ENCODE measurements around the gene RIT2. TPM values are rescaled to one million over a fixed set of nuclear protein-coding genes. Genes with fewer than 3 reads are reported as not detected.

Gene RIT2
- total RNA-seq, 2 experiments from 2014 or later = not detected

DNA sequence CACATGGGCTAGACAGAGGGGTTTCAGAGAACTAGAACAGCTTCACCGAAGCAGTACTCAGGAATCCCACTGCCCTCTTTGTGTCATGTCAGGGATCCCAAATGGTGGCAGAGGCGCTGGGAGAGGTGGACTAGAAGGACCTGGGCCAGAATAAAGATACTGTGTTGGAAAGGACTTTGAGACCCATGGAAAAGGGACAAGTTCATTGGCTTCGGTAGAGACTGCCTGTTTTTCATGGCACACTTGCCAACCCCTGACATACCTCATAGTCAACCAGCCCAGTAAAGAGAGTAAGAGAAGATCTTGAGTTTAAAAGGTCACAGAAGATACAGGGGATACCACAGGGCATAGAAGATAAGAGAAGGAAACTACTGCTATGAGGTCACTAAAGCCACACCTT lies 381.0 kb downstream of the RIT2 start:
- no peaks in the 10 kb centered on the region for H3K27me3 Mint-ChIP-seq (ENCODE audit: low read depth)
- POLR2A ChIA-PET = no interaction called here
- ATAC-seq (no peak), DNase-seq (no peak)
- H3K27ac Mint-ChIP-seq = no peak overlapping the region
- CTCF ChIA-PET = no interaction called here
- H3K4me1 Mint-ChIP-seq (ENCODE audit: low read depth) = no peaks in the 10 kb centered on the region
- H3K9me3 Mint-ChIP-seq (ENCODE audit: insufficient read depth) = peaks cover 13% of the 10 kb centered on the region
- H3K4me3 Mint-ChIP-seq = no peak overlapping the region
- no peaks in the 10 kb centered on the region for H3K36me3 Mint-ChIP-seq (ENCODE audit: low read depth)

DNA sequence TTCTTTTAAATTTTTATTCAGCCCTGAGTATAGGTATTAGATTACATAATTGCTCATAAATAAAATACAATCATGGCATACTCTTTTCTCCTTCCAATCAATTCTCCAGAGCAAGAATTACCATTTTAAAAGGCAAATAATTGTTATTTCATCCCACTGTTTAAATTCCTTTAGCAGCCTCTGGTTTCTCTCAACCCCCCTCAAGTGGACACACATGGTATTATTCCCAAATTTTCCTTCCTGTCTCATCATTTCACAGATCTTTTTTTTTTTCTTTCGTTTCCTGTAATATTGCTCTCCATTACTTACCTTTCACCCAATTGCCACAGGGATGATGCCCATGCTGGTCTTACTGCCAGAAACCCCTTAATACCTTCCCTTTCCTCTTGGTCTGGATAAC lies 385.2 kb downstream of the RIT2 start:
- POLR2A ChIA-PET = no interaction called here

DNA sequence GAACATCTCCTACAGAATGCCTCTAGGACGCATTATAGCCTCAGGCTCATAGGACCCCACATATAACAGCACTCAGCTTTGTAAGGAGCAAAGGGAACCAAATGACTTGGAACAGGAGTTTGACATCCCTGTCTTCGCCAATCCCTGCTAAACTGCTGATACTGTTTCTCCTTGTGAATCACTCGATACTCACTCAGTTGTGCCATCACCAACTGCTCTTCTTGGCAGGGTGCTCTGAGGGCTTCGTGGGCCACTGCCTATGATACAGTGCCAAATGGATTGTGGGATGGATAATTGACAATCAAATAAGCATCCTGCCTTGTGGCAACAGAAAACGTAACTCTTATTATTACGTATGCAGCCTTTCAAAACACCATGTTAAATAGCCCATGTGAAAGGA lies 396.3 kb downstream of the RIT2 start:
- no peak for ATAC-seq
- H3K9me3 Mint-ChIP-seq (ENCODE audit: insufficient read depth) = no peaks in the 10 kb centered on the region
- DNase-seq = no peak
- no peaks in the 10 kb centered on the region for H3K4me1 Mint-ChIP-seq (ENCODE audit: low read depth)
- no peak overlapping the region for H3K4me3 Mint-ChIP-seq
- no peak overlapping the region for H3K27ac Mint-ChIP-seq
- ChIA-PET CTCF (no interaction called here), POLR2A (no interaction called here)
- no peaks in the 10 kb centered on the region for H3K27me3 Mint-ChIP-seq (ENCODE audit: low read depth)
- H3K36me3 Mint-ChIP-seq (ENCODE audit: low read depth) = no peaks in the 10 kb centered on the region

More for the DNA sequence above, 385.2 kb downstream of the RIT2 start:
- Mint-ChIP-seq H3K27ac (no peak overlapping the region), H3K4me3 (no peak overlapping the region), H3K9me3 (ENCODE audit: insufficient read depth) (peaks cover 10% of the 10 kb centered on the region), H3K36me3 (ENCODE audit: low read depth) (no peaks in the 10 kb centered on the region), H3K4me1 (ENCODE audit: low read depth) (no peaks in the 10 kb centered on the region), H3K27me3 (ENCODE audit: low read depth) (no peaks in the 10 kb centered on the region)
- DNase-seq (no peak), ATAC-seq (no peak)
- CTCF ChIA-PET = no interaction called here

GRCh38 chr18:42712065-42712464 lies 403.4 kb downstream of the RIT2 start:
- no peak overlapping the region for H3K4me3 Mint-ChIP-seq
- H3K4me1 Mint-ChIP-seq (ENCODE audit: low read depth) = no peaks in the 10 kb centered on the region
- H3K36me3 Mint-ChIP-seq (ENCODE audit: low read depth) = no peaks in the 10 kb centered on the region
- CTCF ChIA-PET = no interaction called here
- no peaks in the 10 kb centered on the region for H3K27me3 Mint-ChIP-seq (ENCODE audit: low read depth)
- no peaks in the 10 kb centered on the region for H3K9me3 Mint-ChIP-seq (ENCODE audit: insufficient read depth)
- POLR2A ChIA-PET = no interaction called here
- H3K27ac Mint-ChIP-seq = no peak overlapping the region
- ATAC-seq = no peak
- DNase-seq = no peak

GRCh38 chr18:42707080-42707479 lies 408.4 kb downstream of the RIT2 start:
- Mint-ChIP-seq H3K27me3 (ENCODE audit: low read depth) (no peaks in the 10 kb centered on the region), H3K4me1 (ENCODE audit: low read depth) (no peaks in the 10 kb centered on the region), H3K4me3 (no peak overlapping the region), H3K36me3 (ENCODE audit: low read depth) (no peaks in the 10 kb centered on the region), H3K27ac (no peak overlapping the region), H3K9me3 (ENCODE audit: insufficient read depth) (no peaks in the 10 kb centered on the region)
- CTCF ChIA-PET = no interaction called here
- POLR2A ChIA-PET = no interaction called here
- ATAC-seq (no peak), DNase-seq (no peak)

- DNase-seq (no peak), ATAC-seq (no peak)
- H3K27ac Mint-ChIP-seq = no peak overlapping the region
- H3K4me1 Mint-ChIP-seq (ENCODE audit: low read depth) = no peaks in the 10 kb centered on the region
- H3K27me3 Mint-ChIP-seq (ENCODE audit: low read depth) = no peaks in the 10 kb centered on the region
- H3K36me3 Mint-ChIP-seq (ENCODE audit: low read depth) = no peaks in the 10 kb centered on the region
- no peak overlapping the region for H3K4me3 Mint-ChIP-seq
- ChIA-PET CTCF (no interaction called here), POLR2A (no interaction called here)
- H3K9me3 Mint-ChIP-seq (ENCODE audit: insufficient read depth) = no peaks in the 10 kb centered on the region
Measured at GRCh38 chr18:42706618-42707017, 408.9 kb downstream of the RIT2 start.

- no peaks in the 10 kb centered on the region for H3K9me3 Mint-ChIP-seq (ENCODE audit: insufficient read depth)
- ChIA-PET POLR2A (no interaction called here), CTCF (no interaction called here)
- no peak overlapping the region for H3K4me3 Mint-ChIP-seq
- H3K36me3 Mint-ChIP-seq (ENCODE audit: low read depth) = no peaks in the 10 kb centered on the region
- ATAC-seq (no peak), DNase-seq (no peak)
- H3K27me3 Mint-ChIP-seq (ENCODE audit: low read depth) = no peaks in the 10 kb centered on the region
- no peaks in the 10 kb centered on the region for H3K4me1 Mint-ChIP-seq (ENCODE audit: low read depth)
- no peak overlapping the region for H3K27ac Mint-ChIP-seq
Measured at GRCh38 chr18:42706029-42706608, 409.4 kb downstream of the RIT2 start.

Other genes starting within 250 kb of the RIT2 start
- gene SYT4, start 161.8 kb upstream of the RIT2 start, total RNA-seq = not detected